ENCODE results near the gene HCFC1. TPM values are rescaled to one million over a fixed set of nuclear protein-coding genes. Genes with fewer than 3 reads are reported as not detected.

Gene HCFC1
- total and polyA plus RNA-seq, 2 of the 8 experiments (the other 6 are each of a cell fraction or from before 2014, with no cell fraction given), result 24.9 to 117 TPM

GRCh38 chrX:153927922-153928760 is 43.5 kb downstream of the HCFC1 start:
- WGBS, 2 experiments (ENCODE audit: extremely low coverage in 1 of 2, insufficient coverage in 1 of 2, insufficient read length in 1 of 2, insufficient replicate concordance in 2 of 2, low coverage in 1 of 2, low lambda C conversion rate in 2 of 2, missing lambda C conversion rate in 1 of 2), result 5% methylated on average over 16 of the region's 76 CpGs; no CpG with 5 or more reads in 1 of the 2 experiments
- CTCF ChIA-PET (ENCODE audit: partially characterized antibody), result interaction anchor here (0.7 to 19.6 kb wide), 12 partner anchors 9 to 445 kb away, joined by 3 to 272 read pairs (median 3); partner anchors contain the start of gene RENBP
- peak overlapping the region; percentile 79 for H3K27ac ChIP-seq (ENCODE audit: low read depth, low read length)
- H3K23ac ChIP-seq (ENCODE audit: insufficient read length), result no peak overlapping the region
- DNase-seq (ENCODE audit: low read depth in 1 of 2, low spot score in 2 of 2), result peak; percentile 84 to 87
- H3K79me2 ChIP-seq (ENCODE audit: control insufficient read depth in 1 of 2, insufficient read depth in 2 of 2, low read length in 2 of 2), result peaks cover 0 to 5% of the 10 kb centered on the region in 2 experiments; a peak in 2 of 4 replicates
- H3K18ac ChIP-seq (ENCODE audit: extremely low read depth, low read length), result peak overlapping the region; percentile 87
- H3K9me3 ChIP-seq (ENCODE audit: insufficient read depth in 2 of 2, low read depth in 1 of 2, low read length in 1 of 2), result no peaks in the 10 kb centered on the region
- peak overlapping the region; percentile 15 to 78 (median 68) for H3K9ac ChIP-seq (replicated peaks in 1 of 4; ENCODE audit: extremely low read depth in 1 of 4, low read depth in 3 of 4, low read length in 3 of 4)
- H3K4ac ChIP-seq (replicated peaks; ENCODE audit: insufficient read length, low read depth, low read length), result peak overlapping the region; percentile 38
- no peak overlapping the region for H2AFZ ChIP-seq (ENCODE audit: low read length)
- peak overlapping the region; percentile 44 for H4K91ac ChIP-seq (replicated peaks; ENCODE audit: insufficient read length, low read length)
- peaks cover 0 to 10% (median 4%) of the 10 kb centered on the region in 4 experiments; a peak in 2 of 8 replicates for H3K36me3 ChIP-seq (ENCODE audit: control insufficient read depth in 2 of 4, insufficient read depth in 4 of 4, low read length in 3 of 4)
- no peaks in the 10 kb centered on the region for H4K20me1 ChIP-seq (replicated peaks in 1 of 2; ENCODE audit: control insufficient read depth in 1 of 2, insufficient read depth in 2 of 2, low read length in 2 of 2)
- H3K23me2 ChIP-seq (ENCODE audit: low read depth, low read length), result peaks cover 15% of the 10 kb centered on the region; the same call in 1 of the 2 replicates
- no peak overlapping the region for H3K14ac ChIP-seq (ENCODE audit: insufficient read length)
- H3K27me3 ChIP-seq (replicated peaks in 1 of 4; ENCODE audit: control insufficient read depth in 3 of 4, extremely low read depth in 1 of 4, insufficient read depth in 3 of 4, low read length in 3 of 4), result no peaks in the 10 kb centered on the region
- H3K4me3 ChIP-seq (ENCODE audit: extremely low read depth in 1 of 4, insufficient read depth in 2 of 4, low read depth in 3 of 4, low read length in 4 of 4), result peak overlapping the region; percentile 55 to 77 (median 62)
- no peaks in the 10 kb centered on the region; the same call in 1 of the 2 replicates for H3K79me1 ChIP-seq (ENCODE audit: low read depth, low read length)
- H2BK120ac ChIP-seq (replicated peaks; ENCODE audit: low read depth, low read length), result no peak overlapping the region
- H2BK12ac ChIP-seq (ENCODE audit: low read depth, low read length), result 0 out of 2 replicates have a peak overlapping the region, but pooled peaks have one; percentile 68
- H2BK15ac ChIP-seq (ENCODE audit: low read length), result no peak overlapping the region
- H2BK5ac ChIP-seq (ENCODE audit: low read depth, low read length), result peak overlapping the region; percentile 66; the same call in 1 of the 2 replicates
- H3K4me1 ChIP-seq (replicated peaks in 1 of 4; ENCODE audit: control insufficient read depth in 3 of 4, insufficient read depth in 4 of 4, low read length in 3 of 4), result peaks cover 3 to 18% (median 12%) of the 10 kb centered on the region in 4 experiments
- H2BK20ac ChIP-seq (ENCODE audit: low read length), result no peak overlapping the region
- H4K8ac ChIP-seq (ENCODE audit: extremely low read depth, insufficient read depth, low read length), result peak overlapping the region; percentile 93
- peak overlapping the region; percentile 1 for H3K56ac ChIP-seq (replicated peaks; ENCODE audit: insufficient read length, low read depth, low read length)
- FAIRE-seq, result peak; percentile 93
- POLR2A ChIA-PET (ENCODE audit: partially characterized antibody), result interaction anchor here (0.5 to 14.9 kb wide), 12 partner anchors 13 to 205 kb away, joined by 3 to 231 read pairs (median 4); partner anchors contain the start of genes HCFC1, IDH3G, L1CAM and NAA10
- H2AK5ac ChIP-seq (ENCODE audit: low read depth, low read length), result peak overlapping the region; percentile 93
- peak overlapping the region; percentile 88 for H4K5ac ChIP-seq (ENCODE audit: insufficient read length, low read depth, low read length)
- peak overlapping the region; percentile 88 to 94 for H3K4me2 ChIP-seq (ENCODE audit: insufficient read depth in 1 of 2, low read depth in 2 of 2, low read length in 2 of 2)
- TF ChIP-seq CTBP2 (IDR thresholded peaks at IDR 0.05; ENCODE audit: borderline replicate concordance, insufficient read depth, insufficient read length, low read length) (no peak), KDM4A (IDR thresholded peaks at IDR 0.05; ENCODE audit: low read depth, low read length, severe bottlenecking) (no peak), MAX (IDR thresholded peaks at IDR 0.05) (peak; percentile 21; the same call in 1 of the 2 replicates), ATF3 (IDR thresholded peaks at IDR 0.05; ENCODE audit: insufficient read depth, low read depth, low read length) (0 out of 2 replicates have a peak, but pooled peaks have one; percentile 41), TBP (IDR thresholded peaks at IDR 0.05; ENCODE audit: low read depth, low read length) (0 out of 2 replicates have a peak, but pooled peaks have one; percentile 23), PHF8 (conservative IDR thresholded peaks at IDR 0.05; ENCODE audit: low read depth, low read length) (peak; percentile 67), USF2 (IDR thresholded peaks at IDR 0.05; ENCODE audit: low read length) (peak; percentile 81), EGR1 (IDR thresholded peaks at IDR 0.05; ENCODE audit: borderline replicate concordance, low read depth, low read length) (no peak)
